HG02798 (cell line): ENCODE results near the gene CYP4A11.
"Not testable (repeated sequence)": the region's sequence is repeated elsewhere in the genome, so short reads cannot be mapped to it uniquely, and the experiment has no call there.

ENCODE experiments used
- ATAC-seq: cut with Tn5 transposase; IDR thresholded peaks from one replicate; pipeline ENCODE4 v1.9.1; 2021; ENCODE audit warnings: mild to moderate bottlenecking; ENCODE audit not compliant: unreplicated experiment, poor library complexity

The CYP4A11 gene

GRCh38 chr1:46931151-46931550 lies 10.1 kb downstream of the CYP4A11 start:
- ATAC-seq: no peak

GRCh38 chr1:46927249-46927835 lies 13.9 kb downstream of the CYP4A11 start:
- ATAC-seq: no peak

- ATAC-seq: no peak
These were observed 30.5 kb downstream of the CYP4A11 start for GRCh38 chr1:46910790-46911189.

GRCh38 chr1:46903481-46903880 lies 37.8 kb downstream of the CYP4A11 start:
- no peak for ATAC-seq

GRCh38 chr1:46900401-46900800 lies 40.9 kb downstream of the CYP4A11 start:
- no peak for ATAC-seq

- ATAC-seq: not testable (repeated sequence)
These were observed 59.6 kb downstream of the CYP4A11 start for GRCh38 chr1:46881656-46882055.
